ENCODE results near the gene HOXA9. TPM values are rescaled to one million over a fixed set of nuclear protein-coding genes. Genes with fewer than 3 reads are reported as not detected.

Gene HOXA9
- total RNA-seq, 1 donor from 2014 or later: 10.4 TPM

- DNase-seq (ENCODE audit: low spot score): no peak
These were observed 36.3 kb upstream of the HOXA9 start for GRCh38 chr7:27201580-27202017.

- DNase-seq (ENCODE audit: low spot score): no peak
These were observed 35.6 kb upstream of the HOXA9 start for GRCh38 chr7:27200761-27201579.

GRCh38 chr7:27199849-27200760, 34.8 kb upstream of the HOXA9 start, which contains the start of gene HOXA13:
TSS of gene HOXA13 (minus strand) at chr7:27200091. CDS start at chr7:27200077, 14 bp downstream.
- no peak for DNase-seq (ENCODE audit: low spot score)

GRCh38 chr7:27198871-27199801, 33.8 kb upstream of the HOXA9 start:
- peak; percentile 89 for DNase-seq (ENCODE audit: low spot score)

GRCh38 chr7:27198138-27198841, 33.0 kb upstream of the HOXA9 start:
- peak; percentile 74 for DNase-seq (ENCODE audit: low spot score)

- no peak for DNase-seq (ENCODE audit: low spot score)
These were observed 32.1 kb upstream of the HOXA9 start for GRCh38 chr7:27197137-27198042.

GRCh38 chr7:27196287-27196767, 31.0 kb upstream of the HOXA9 start:
- DNase-seq (ENCODE audit: low spot score): peak; percentile 89

- peak; percentile 24 for DNase-seq (ENCODE audit: low spot score)
These were observed 29.5 kb upstream of the HOXA9 start for GRCh38 chr7:27194686-27195379.

- DNase-seq (ENCODE audit: low spot score): no peak
These were observed 28.6 kb upstream of the HOXA9 start for GRCh38 chr7:27194002-27194352.

- DNase-seq (ENCODE audit: low spot score): peak; percentile 62
These were observed 28.1 kb upstream of the HOXA9 start for GRCh38 chr7:27193335-27194001.

GRCh38 chr7:27192546-27193334, 27.4 kb upstream of the HOXA9 start:
- peak; percentile 89 for DNase-seq (ENCODE audit: low spot score)

- peak; percentile 89 for DNase-seq (ENCODE audit: low spot score)
These were observed 26.7 kb upstream of the HOXA9 start for GRCh38 chr7:27191833-27192545.

GRCh38 chr7:27191161-27191731, 25.9 kb upstream of the HOXA9 start:
- peak; percentile 57 for DNase-seq (ENCODE audit: low spot score)

GRCh38 chr7:27189997-27190748, 24.8 kb upstream of the HOXA9 start:
- DNase-seq (ENCODE audit: low spot score): peak; percentile 18

GRCh38 chr7:27189295-27189996, 24.1 kb upstream of the HOXA9 start:
- peak; percentile 89 for DNase-seq (ENCODE audit: low spot score)
